ENCODE results near the gene CD7. TPM values are rescaled to one million over a fixed set of nuclear protein-coding genes. Genes with fewer than 3 reads are reported as not detected.

The CD7 gene
- total and polyA plus RNA-seq, 8 donors = 0.28 to 1.3 (median 0.98) TPM

DNA sequence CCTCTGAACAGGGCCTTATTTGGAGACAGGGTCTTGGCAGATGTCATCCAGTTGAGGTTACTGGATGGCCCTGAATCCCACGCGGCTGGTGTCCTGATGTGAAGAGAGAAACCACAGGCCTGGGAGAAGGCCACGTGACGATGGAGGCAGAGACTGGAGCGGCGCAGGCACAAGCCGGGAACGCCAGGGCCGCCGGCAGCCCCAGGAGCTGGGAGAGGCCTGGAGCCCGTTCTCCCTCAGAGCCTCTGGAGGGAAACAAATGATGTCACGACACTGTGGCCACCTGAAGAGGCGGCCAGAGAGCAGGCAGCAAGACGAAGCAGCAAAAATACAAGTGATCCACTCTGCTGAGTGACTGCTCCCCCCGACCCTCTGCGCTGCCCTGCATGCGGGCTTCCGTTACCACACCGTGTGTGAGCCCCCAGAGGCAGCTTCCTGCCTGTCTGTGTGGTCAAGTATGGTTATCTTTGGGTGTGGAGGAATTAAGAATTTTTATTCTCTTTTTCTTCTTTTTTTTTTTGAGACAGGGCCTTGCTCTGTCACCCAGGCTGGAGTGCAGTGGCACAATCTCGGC lies 11.6 kb downstream of the CD7 start:
- H3K27me3 ChIP-seq = no peaks in the 10 kb centered on the region
- 84 to 91% methylated on average over 20 of the region's 20 CpGs for WGBS, 2 donors
- FAIRE-seq (no peak), DNase-seq (no peak), ATAC-seq (no peak)
- no peaks in the 10 kb centered on the region for H3K36me3 ChIP-seq
- no peaks in the 10 kb centered on the region for H3K9me3 ChIP-seq
- H3K4me1 ChIP-seq = no peaks in the 10 kb centered on the region
- no peak overlapping the region for H3K4me3 ChIP-seq
- intact Hi-C loops (cut with DNase I) = no loop called here
- TF ChIP-seq, protein P1, sequence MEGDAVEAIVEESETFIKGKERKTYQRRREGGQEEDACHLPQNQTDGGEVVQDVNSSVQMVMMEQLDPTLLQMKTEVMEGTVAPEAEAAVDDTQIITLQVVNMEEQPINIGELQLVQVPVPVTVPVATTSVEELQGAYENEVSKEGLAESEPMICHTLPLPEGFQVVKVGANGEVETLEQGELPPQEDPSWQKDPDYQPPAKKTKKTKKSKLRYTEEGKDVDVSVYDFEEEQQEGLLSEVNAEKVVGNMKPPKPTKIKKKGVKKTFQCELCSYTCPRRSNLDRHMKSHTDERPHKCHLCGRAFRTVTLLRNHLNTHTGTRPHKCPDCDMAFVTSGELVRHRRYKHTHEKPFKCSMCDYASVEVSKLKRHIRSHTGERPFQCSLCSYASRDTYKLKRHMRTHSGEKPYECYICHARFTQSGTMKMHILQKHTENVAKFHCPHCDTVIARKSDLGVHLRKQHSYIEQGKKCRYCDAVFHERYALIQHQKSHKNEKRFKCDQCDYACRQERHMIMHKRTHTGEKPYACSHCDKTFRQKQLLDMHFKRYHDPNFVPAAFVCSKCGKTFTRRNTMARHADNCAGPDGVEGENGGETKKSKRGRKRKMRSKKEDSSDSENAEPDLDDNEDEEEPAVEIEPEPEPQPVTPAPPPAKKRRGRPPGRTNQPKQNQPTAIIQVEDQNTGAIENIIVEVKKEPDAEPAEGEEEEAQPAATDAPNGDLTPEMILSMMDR (IDR thresholded peaks at IDR 0.05) = no peak
- H3K27ac ChIP-seq = no peak overlapping the region

DNA sequence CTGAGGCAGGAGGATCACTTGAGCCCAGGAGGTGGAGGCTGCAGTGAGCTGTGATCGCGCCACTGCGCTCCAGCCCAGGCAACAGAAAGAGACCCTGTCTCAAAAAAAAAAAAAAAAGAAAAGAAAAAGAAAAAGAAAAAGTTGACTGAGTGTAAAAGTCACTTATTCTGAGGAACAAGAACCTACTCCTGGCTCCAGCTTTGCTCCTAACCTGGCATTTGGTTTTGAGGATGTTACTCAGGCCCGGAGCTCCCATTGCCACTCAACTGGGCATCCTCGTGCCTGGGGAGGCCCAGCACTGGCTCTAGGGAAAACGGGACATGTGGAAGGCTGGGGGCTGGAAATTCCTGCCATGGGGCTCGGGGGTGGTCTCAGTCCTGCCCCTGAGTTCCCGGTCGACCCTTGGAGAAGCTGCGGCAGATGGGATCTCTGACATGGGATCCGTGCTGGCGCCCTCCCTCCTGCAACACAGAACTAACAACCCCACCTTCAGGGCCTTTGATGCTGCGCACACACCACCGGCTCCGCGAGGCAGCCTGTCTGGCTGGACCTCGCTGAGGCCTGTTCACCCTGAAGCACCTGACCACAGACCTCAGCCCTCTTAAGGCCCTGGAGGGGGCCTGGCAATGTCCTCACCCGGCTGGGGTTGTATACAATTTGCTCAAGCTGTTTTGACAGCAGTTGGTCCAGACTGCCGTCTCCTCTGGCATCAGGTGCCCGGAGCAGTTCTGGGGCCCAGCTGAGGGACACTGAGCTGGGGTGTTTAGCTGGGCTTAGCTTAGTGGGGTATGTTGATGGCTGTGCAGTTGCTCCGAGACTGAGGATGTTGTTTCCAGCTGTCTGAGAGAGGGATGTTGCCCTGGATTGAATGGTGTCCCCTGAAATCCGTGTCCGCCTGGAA lies 12.3 kb downstream of the CD7 start:
- Histone ChIP-seq H3K4me3 (no peak overlapping the region), H3K27me3 (no peaks in the 10 kb centered on the region), H3K4me1 (no peaks in the 10 kb centered on the region), H3K9me3 (no peaks in the 10 kb centered on the region), H3K27ac (no peak overlapping the region), H3K36me3 (no peaks in the 10 kb centered on the region)
- TF ChIP-seq, protein P1 (IDR thresholded peaks at IDR 0.05) = no peak
- intact Hi-C loops (cut with DNase I) = no loop called here
- DNase-seq (no peak), ATAC-seq (no peak), FAIRE-seq (no peak)
- WGBS, 2 donors = 85 to 86% methylated on average over 23 of the region's 23 CpGs

DNA sequence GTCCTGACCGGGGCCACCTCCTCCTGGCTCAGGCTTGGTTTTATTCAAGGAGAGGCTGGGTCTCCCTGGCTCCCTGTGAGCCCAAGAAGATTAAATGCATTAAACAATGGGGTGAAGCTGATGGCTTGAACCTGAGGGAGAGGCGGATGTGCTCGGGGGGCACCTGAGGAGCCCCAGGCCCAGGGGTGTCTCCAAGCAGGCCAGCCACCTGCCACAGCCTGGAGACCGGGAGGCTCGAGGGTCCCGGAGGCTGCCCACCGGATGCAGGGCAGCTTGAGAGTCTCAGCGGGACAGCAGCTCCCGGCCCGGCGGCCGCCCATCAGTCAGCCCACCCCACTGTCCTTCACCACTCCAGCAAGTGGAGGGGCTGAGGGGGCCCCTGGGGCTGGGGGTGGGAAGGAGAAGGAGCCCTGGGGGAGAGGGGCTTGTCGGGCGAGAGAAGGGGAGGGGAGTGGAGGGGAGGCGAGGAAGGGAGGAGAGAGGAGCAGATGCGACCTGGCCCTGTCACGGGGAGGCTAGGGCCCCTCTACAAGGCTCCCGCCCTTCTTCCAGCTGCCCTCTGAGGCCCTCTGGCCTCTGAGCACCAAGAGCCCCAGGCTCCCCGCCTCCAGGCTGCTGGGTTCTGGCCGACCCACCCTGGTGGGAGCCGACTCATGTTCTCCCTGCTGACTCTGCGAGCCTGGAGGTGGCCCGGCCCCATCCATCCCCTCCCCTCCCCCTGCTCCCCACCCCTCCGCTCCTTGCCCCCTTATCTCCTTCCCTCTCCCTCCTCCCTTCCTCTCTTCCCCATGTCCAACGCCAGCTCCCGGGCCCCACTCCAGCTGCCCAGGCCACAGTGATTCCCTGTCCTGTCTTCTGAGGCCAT lies 13.2 kb downstream of the CD7 start:
- Histone ChIP-seq H3K27ac (no peak overlapping the region), H3K4me3 (no peak overlapping the region), H3K27me3 (no peaks in the 10 kb centered on the region), H3K9me3 (no peaks in the 10 kb centered on the region), H3K36me3 (no peaks in the 10 kb centered on the region), H3K4me1 (no peaks in the 10 kb centered on the region)
- TF ChIP-seq, protein P1 (IDR thresholded peaks at IDR 0.05) = no peak
- intact Hi-C loops (cut with DNase I) = no loop called here
- WGBS, 2 donors = 78 to 79% methylated on average over 15 to 26 of the region's 26 CpGs
- ATAC-seq (no peak), DNase-seq (peak in 2 of 6 donors; percentile 58 to 68), FAIRE-seq (no peak)

DNA sequence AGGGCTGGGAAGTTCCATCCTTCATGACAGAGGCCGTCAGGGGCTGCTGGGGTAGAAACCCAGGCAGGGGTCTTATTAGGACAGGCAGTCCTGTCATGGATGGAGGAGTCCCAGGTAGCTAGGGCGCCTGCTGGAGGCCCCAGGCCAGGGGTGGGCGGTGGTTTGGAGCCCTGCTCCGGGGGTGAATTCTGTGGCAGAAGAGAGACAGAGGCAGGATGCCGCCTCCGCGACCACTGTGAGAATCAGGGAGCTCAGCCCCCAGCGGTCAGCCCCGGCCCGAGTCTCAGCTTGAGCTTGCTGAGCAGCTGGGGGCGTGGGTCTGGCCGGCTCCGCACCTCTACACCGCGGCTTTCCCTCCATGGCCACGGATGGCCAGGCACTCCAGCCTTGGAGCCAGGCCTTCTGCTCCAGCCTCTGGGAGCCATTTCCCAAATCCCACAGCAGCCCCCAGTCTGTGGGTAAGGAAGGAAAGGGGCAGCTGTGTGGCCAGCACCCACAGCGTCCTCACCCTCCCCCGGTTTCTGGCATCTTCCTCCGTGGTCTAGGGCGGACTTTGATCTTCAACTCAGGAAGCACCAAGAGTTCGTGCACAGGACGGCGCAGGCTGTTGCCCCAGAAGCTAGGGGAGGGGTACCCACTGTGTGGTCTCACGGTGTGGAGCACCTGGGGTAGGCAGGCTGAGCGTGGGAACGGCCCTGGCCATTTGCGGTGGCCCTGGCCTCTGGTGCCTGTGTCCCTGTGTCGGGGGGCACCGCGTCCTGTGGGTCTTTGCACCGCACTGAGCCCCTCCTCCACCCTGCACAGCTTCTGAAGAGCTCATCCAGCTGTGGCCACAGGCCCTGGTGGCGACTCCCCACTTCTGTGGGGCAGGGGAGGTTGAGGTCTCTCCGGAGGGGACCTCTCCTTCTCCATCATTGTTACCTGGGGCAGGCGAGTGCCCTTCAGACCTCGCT lies 14.1 kb downstream of the CD7 start:
- Histone ChIP-seq H3K27me3 (no peaks in the 10 kb centered on the region), H3K4me1 (peaks cover 0 to 6% (median 6%) of the 10 kb centered on the region in 3 donors), H3K4me3 (no peak overlapping the region), H3K9me3 (no peaks in the 10 kb centered on the region), H3K36me3 (no peaks in the 10 kb centered on the region), H3K27ac (no peak overlapping the region)
- intact Hi-C loops (cut with DNase I) = no loop called here
- TF ChIP-seq, protein P1 (IDR thresholded peaks at IDR 0.05) = no peak
- FAIRE-seq (no peak), DNase-seq (peak in 2 of 6 donors; percentile 57 to 60), ATAC-seq (no peak)
- 80 to 81% methylated on average over 29 to 35 of the region's 35 CpGs for WGBS, 2 donors

All from pancreas (tissue), 10 donors.